GM19351 (cell line): Measurements from ENCODE around the gene SFRP4.
"Not testable (repeated sequence)": the region's sequence is repeated elsewhere in the genome, so short reads cannot be mapped to it uniquely, and the experiment has no call there.

Source experiments
- ATAC-seq: cut with Tn5 transposase; IDR thresholded peaks from one replicate; pipeline ENCODE4 v1.9.1; 2021; ENCODE audit warnings: mild to moderate bottlenecking, moderate library complexity; ENCODE audit not compliant: unreplicated experiment

Gene SFRP4

DNA sequence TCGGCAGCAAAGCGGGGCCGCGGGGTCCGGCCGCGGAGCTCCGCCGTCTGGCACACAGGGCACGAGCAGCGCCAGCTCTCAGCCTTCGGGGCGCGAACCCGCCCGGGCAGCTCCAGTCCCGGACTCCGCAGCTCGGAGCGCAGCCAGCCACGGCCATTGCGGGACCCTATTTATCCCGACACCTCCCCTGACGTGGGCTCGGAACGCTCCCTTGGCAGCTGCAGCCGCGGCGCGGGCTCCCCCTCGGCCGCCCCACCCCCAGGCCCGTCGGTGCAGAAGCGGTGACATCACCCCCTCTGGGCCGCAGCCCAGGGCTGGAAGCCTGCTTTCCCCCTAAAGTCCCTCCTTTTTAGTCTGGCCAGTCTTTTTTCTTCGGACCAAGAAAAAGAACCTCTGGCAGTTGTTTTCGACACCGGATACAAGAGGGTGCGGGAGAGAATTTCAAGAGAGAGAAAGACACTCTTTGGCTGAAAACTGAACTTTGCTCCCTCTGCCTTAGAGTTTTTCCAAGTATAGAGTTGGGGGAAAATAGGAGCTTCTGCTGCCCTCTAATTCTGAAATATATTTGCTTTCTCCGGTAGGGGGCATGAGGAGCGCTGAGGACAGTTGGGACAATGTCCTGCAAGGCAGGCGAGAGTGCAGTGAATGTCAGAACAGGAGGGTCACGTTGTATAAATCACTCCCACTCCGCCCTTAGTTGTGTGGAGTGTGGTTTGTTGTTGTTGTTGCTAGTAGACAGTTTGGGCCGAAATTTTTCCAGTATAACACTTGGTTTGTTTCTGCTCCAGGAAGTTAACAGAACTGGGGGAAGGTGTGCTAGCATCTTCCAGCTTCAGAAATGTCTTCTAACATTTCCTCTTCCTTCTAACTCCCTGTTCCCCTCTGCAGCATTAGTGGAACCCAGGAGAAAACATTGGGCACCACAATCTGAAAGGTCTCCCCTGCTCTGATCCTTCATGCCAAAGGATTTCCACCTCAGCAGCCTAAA, at the start of gene SFRP4:
Gene SFRP4 (minus strand): TSS at position 145 of the 988 bp plus-strand sequence. CDS start 280 bp downstream, outside the sequence.
- ATAC-seq, result peak; percentile 52

DNA sequence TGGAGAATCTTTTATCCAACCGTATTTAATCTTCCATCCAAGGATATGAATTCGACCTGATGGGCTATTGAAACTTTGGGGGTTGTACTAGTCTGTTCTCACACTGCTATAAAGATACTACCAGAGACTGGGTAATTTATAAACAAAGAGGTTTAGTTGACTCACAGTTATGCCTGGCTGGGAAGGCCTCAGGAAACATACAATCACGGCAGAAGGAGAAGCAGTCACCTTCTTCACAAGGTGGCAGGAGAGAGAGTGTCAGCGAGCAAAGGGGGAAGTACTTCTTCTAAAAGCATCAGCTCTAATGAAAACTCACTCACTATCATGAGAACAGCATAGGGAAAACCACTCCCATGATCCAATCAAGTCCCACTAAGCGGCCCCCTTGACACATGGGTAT, 47.6 kb upstream of the SFRP4 start:
- ATAC-seq, result no peak

DNA sequence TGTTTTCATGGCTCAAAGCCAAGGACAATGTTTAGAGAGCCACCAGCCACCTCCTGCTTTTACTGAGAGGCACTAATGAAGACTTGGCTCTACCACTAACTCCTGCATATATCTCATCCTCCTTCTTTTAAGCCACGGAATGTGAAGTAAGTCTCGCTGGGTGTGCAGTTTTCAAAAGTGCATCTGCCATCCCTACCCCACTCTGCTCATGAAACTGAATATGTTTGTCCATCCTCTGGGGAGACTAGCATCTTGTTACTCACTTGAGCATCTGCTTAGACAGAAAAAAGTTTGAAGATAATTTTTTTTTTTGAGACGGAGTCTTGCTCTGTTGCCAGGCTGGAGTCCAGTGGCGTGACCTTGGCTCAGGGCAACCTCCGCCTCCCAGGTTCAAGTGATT, 44.6 kb upstream of the SFRP4 start:
- no peak for ATAC-seq

DNA sequence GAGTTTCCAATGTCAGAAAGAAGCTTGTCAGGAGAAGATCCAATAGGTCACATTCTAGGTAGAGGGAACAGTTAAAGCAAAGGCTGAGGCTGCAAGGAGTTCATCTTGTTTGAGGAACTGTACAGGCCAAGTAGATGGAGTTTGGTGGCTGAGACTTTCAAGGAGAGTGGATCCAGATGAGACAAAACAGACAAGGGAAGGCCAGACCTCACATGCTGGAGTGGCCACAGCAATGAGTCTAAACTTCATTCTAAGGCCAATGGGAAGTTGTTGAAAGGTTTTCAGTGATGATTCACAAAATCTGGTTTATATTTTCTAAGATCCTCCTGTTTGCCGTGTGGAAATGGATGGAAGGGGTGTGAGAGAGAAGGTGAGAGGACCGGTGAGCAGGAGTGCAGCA, 43.9 kb upstream of the SFRP4 start:
- ATAC-seq, result no peak

DNA sequence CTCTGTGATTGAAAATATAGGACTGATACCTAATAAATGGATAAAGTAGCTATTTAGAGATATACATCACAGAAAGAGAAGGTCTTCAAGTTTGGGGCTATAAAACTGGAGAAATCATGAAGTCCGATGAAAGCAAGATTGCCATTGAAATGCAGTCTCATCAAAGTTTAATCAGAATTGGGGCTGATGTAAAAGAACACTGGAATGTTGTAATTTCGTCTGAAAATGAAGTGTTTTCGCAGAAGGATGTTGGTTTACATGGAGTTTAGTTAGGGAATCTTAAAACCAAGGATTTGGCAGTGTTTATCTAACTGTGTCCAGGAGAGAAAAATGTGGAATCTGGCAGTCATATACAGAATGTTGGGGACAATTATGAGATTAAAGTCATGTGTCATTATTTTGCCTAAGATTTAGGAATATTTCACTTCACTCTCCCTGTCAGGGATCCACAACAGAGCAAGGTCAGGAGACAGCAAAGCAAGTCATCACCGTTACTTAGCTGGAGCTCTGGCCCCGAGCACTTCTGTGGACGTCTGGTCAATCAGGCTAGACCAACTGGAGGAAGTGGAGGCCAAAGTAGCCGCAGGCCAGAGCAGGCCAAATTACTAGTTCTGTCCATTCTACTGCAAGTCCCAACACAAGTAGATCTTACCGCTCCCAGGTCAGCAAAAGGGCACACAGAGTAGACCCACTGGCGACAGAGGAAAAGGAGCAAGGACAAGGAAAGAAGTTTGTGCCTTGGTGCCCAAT, 40.8 kb upstream of the SFRP4 start:
- no peak for ATAC-seq

DNA sequence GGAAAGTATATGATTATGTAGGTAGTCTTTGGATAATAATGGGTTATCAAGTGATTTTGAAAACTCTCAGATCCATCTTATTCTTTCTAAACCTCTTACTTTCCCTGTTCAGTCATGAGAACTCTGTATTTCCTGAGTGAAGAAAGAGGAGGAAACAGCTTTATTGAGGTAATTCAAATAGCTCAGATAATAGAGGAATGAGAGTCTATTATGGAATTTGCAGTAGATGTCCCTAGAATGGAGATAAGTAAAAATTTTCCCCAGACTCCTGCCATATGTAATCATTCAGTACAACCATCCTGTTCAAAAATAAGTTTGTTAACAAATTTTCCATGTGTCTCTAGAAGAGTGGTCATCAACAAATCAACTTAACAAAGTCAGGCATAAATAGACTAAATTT, 40.2 kb upstream of the SFRP4 start:
- ATAC-seq, result no peak

DNA sequence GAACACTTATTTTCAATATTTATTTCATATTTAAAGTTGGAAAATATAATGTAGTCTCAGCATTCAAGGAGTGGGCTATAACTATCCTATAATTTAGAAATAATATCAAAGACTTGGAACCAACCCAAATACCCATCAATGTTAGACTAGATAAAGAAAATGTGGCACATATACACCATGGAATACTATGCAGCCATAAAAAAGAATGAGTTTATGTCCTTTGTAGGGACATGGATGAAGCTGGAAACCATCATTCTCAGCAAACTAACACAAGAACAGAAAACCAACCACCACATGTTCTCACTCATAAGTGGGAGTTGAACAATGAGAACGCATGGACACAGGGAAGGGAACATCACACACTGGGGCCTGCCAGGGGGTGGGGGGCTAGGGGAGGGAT, 37.6 kb upstream of the SFRP4 start:
- not testable (repeated sequence) for ATAC-seq

DNA sequence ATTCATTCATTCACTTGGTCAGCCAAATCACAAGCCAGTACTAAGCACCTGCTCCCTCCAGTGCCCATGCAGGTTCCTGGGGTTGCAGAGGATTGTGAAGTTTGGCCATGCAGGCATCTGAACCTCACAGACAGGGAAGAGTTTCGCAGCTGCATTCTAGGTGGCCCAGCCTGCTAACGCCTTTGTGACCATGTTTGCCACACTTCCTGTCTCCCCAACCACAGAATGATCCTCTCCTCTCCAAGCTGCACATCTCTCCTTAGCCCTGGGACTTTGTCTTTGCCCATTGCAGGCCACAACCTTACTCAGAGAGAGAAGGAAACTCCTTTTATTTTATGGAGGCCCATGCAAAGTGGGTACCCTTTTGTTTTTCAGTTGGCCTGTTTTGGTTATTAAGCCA, 35.6 kb upstream of the SFRP4 start:
- ATAC-seq, result no peak

DNA sequence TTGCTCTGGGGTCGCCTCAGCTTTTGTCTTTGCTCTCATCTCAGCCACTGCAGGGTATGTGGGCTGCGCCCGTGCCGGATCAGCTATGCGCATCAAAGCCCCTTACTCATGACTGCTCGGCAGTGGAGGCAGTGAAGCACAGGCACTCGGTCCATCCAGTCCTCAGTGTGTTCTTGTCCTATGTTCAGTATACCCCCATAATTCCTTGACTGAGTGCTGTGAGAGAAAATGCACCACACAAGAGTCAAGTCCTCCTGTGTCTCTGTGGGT, 31.3 kb upstream of the SFRP4 start:
- no peak for ATAC-seq

DNA sequence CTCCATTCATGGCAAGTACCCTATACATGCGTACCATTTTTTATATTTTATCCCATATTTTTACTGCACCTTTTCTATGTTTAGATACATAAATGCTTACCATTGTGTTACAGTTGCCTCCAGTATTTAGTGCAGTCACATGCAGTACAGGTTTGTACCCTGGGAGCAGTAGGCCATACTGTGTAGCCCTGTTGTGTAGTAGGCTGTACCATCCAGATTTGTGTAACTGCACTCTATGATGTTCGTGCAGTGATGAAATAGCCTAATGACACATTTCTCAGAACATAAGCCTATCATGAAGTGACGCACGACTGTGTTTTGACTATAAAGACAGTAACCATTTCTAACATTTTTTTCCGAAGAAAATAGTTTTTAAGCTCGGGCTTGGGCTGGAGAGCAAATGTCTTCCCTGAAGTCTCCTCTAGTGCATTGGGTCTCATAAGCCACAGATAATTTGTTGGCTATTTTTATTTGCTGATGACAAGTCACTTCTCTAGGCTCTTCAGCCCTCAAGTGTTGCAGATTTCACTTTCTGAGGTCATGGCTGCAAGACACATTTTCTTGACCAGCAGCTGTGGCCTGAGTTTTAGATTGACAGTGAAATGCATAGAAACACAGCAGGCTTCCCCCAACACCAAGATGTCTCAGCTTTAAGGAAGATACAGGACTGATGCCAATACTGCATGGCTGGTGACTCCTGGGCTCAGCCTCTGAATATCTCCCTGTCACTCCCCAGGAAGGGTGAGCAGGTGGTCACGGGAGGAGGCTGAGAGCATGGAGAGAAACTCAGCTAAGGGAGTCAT, 30.7 kb upstream of the SFRP4 start:
- no peak for ATAC-seq

DNA sequence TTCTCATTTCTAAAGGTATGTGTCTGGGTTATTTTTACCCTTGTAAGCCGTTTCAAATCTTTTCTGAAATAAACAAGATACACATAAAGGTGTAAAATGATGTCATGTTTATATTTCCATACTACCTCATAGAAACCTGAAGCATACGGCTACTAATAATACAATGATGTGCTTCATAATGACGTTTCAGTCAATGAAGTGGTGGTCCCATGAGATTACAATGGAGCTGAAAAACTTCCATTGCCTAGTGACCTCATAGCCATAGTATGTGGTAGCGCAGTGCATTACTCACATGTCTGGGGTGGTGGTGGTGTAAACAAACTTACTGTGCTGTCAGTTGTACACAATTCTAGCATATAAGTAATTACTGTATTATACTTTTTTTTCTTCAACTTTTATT, 28.7 kb upstream of the SFRP4 start:
- no peak for ATAC-seq

DNA sequence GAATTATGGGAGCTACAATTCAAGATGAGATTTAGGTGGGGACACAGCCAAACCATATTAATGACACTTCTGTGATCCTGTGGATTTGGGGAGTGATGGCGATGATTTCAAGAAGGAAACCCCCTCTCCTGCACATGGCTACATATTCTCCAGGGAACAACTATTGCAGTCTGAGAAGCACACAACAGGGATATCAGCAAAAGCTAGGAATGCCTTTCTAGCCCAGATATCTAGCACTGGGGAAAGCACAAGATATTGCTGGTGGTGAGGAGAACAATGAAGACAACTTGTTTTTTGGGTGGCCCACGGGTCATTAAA, 28.1 kb upstream of the SFRP4 start:
- ATAC-seq, result no peak

DNA sequence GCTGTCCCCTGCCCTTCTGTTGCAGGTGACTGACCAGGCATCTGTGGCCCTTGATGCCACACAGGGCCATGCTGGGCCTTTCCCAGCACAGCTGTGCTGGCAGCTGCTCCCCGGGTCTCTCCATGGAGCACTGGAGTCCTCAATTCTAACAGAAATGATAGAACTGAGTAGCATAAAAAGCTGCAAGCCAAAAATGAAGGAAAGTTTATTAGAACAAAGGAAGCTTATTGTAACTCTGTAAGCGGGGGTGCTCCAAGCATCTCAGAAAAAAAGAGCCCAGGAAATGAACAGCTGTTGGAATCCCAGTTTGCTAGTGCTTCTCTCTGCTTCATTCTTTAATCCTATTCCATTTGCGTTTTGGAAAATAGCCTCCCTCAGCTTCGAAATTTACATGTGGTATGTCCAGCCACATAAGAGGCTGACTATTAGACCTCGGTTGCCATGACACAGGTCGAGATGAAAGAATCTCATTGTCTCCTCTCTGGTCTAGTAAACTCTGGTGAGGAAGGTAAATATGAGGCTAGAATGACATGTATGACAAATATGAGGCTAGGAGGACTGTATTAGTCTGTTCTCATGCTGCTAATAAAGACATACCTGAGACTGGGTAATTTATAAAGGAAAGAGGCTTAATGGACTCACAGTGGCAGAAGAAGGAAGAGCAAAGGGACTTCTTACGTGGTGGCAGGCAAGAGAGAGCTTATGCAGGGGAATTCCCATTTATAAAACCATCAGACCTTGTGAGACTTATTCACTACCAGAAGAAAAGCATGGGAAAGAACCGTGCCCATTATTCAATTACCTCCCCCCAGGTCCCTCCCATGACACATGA, 27.5 kb upstream of the SFRP4 start:
- no peak for ATAC-seq

DNA sequence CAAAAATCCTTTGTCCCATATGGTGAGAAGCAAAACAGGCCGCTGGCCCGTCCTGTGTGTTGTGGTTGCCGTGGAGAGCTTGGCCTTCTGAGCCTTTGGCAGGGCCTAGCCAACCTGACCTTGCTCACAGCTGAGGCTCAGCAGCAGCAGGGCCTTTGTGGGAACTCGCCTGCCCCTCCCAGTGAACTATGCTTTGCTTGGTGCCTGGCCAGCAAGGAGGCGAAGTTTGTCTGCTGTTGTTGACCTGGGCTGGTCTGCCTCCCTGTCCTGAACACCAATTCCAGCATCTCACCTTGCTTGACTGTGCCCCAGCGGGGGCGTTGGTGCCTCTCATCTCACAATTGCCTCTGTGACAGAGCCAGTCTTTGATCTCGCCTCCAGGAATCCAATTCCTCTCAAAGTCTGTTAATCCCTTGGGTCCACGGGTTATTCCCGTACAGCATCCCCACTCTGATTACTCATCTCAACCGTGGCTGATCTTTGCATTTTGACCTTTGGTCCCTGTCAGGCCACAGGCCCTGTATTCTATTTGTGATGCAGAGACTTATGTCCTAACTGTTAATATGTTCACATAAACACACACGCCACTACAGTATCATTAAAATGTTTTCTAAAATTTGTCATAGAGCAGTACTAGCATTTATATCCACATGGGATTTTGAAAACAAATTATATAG, 26.5 kb upstream of the SFRP4 start:
- no peak for ATAC-seq

DNA sequence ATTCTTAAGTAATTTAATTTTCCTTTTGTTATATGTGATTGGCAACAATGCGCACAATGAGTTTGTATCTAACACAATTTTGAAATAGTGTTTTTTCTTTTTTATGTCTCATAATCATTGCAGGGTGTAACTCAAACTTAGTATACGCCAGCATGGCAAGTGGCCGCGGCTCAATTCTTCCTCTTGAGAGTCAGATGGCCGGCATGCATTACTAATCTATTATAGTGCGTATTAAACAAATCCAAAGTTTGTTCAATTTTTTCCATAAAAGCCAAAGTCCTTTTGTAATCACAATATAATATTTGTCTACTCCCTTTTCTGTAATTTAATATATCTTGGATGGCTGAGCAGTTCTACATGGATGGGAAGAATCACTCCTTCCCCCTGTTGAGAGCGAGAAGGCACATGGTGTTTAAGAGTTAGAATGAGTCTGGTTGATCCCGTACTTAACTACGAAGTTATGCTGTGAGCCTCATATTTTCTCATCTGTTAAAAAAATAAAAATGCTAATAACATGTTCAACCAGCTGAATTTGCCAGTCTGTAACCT, 16.5 kb upstream of the SFRP4 start:
- no peak for ATAC-seq

DNA sequence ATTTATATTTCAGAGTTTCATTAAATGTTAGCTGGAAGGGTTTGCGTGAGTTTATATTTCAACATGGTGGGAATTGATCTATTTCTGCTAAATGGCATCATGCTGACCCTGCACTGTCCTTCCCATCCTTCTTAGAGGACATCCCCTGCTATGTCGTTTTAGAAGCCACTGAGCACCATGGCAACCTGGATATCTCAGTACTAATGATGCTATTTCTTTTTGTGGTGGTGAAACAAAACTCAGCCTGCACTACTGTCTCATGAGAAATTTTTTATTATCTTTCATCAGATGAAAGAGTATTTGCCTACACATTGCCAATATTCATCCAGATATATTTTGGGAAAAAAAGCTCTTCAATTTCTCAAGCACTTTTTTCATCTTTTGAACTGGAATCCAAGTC, 15.9 kb upstream of the SFRP4 start:
- no peak for ATAC-seq

DNA sequence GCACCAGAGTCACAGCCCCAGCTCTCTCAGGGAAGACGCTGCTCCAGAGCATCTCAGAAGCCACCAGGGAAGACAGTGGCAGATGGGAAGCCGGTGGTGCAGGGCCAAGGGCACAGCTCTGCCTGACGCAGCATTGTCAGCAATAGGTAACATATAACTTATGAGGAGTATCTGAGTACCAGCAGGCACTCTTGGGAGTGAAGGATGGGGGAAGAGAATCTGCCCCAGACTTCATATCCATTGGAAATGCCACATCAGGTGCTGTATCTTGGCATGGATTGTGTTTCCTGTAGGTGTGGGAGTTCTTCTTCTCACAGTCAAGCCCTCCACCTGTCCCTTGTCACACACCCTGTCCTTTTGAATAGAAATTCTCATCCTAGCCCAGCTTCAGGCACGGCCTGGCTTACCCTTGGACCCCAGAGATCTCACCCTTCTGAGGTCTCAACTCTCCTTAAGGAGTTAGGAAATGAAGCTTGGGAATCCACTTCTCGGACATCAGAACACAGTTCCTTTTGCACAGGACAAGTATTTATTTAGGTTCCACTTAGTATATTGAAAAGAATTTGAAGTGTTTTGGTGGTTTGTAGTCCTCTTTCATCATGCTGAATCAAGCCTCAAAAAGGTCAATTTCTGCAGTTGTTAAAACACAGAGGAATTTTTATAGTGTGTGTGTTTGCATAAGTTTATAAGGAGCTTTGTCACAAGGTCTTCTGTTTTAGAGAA, 13.8 kb upstream of the SFRP4 start:
- no peak for ATAC-seq

DNA sequence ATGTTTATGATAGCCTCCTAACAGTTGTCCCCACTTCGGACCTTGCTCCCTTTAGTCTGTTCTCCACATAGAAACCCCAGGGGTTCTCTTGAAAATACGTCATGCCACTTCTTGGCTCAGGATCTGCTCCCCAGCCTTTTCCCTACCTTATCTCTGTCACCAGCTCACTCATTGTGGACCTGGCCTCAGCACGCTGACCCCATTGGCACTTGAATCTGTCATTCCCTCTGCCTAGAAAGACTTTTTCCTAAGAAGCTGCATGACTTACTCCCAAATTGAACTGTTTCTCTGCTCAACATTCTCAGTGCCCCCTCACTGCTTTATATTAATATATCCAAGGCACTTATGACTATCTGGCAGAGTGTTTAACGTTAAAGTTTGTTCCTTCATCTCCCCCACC, 12.3 kb upstream of the SFRP4 start:
- no peak for ATAC-seq

DNA sequence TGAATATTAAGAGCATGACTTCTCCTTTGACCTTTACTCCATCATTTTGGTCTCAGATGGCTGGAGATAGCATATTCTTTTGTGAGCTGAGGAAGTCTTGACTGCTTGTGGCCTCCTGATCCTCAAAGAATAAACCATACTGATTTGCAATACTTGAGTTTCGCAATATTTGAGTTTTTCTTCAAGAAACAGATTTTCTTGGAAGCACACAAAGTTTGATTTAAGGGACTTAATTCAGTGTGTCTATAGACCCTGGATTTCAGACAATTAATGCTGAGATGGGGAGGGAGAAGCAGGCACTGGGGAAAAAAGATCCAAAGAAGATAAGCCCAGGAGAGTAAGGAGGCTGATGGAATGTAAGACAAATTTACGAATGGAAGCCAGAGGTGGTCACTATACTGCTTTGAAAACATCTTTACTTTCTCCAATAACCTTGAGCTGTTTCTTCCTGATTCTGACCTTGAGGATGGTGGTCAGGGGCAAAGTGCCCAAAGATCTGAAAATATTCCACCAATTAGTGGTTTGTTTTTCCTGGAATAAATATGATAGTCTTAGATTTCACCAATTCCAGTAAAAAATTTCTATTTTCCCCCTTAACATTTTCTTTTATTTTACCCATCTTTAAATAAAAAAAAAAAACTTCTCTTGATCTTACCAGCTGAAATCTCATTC, 11.3 kb upstream of the SFRP4 start:
- ATAC-seq, result no peak
